SU-DHL-6 (cell line): ENCODE measurements around the gene EFHC2.

Experiments used
- H2AFZ ChIP-seq: fragments of 200-600 bp; sonication (generic); 2 replicates; pipeline ENCODE4 v1.6.1; 2014; ENCODE audit warnings: low read depth, mild to moderate bottlenecking, moderate library complexity, mixed read lengths, antibody characterized with exemption, low read length; ENCODE audit not compliant: severe bottlenecking
- H3F3A ChIP-seq: fragments of 200-600 bp; shearing (Covaris generic); 2 replicates; pipeline ENCODE4 v1.6.0; 2016; ENCODE audit warnings: antibody characterized with exemption, mild to moderate bottlenecking; ENCODE audit not compliant: insufficient read depth
- H3K27ac ChIP-seq: fragments of 200-600 bp; sonication (generic); 2 replicates; pipeline ENCODE4 v1.5.1; 2016; ENCODE audit warnings: low read depth, mild to moderate bottlenecking, low read length, moderate library complexity, mixed read lengths
- H3K27me3 ChIP-seq: fragments of 200-600 bp; sonication (generic), shearing (Covaris generic); 2 replicates; pipeline ENCODE4 v1.6.0; 2014; ENCODE audit warnings: mild to moderate bottlenecking, low read length
- H3K36me3 ChIP-seq: fragments of 200-600 bp; sonication (generic); 2 replicates; pipeline ENCODE4 v1.6.1; 2014; ENCODE audit warnings: mild to moderate bottlenecking, low read length, mixed read lengths
- H3K4me2 ChIP-seq: fragments of 300-600, 200-600 bp; shearing (Covaris generic), sonication (generic); 2 replicates; pipeline ENCODE4 v1.6.0; 2014; ENCODE audit warnings: low read length, low read depth, mild to moderate bottlenecking; ENCODE audit not compliant: poor library complexity, severe bottlenecking
- H3K4me3 ChIP-seq: fragments of 200-600 bp; sonication (generic); 2 replicates; pipeline ENCODE4 v1.5.1; 2014; ENCODE audit warnings: antibody characterized with exemption, low read length, mild to moderate bottlenecking, mixed read lengths; ENCODE audit not compliant: insufficient read depth, poor library complexity, severe bottlenecking
- H3K79me2 ChIP-seq: fragments of 200-600 bp; sonication (generic); 2 replicates; pipeline ENCODE4 v1.6.1; 2014; ENCODE audit warnings: mild to moderate bottlenecking, low read length, moderate library complexity; ENCODE audit not compliant: insufficient read depth
- H3K9ac ChIP-seq: fragments of 200-600 bp; sonication (generic); 2 replicates; pipeline ENCODE4 v1.7.0; 2014; ENCODE audit warnings: mild to moderate bottlenecking, low read length
- H3K9me2 ChIP-seq: fragments of 200-600 bp; sonication (generic); replicated peaks from 2 replicates; pipeline ENCODE4 v1.6.1; 2014; ENCODE audit warnings: low read length; ENCODE audit not compliant: insufficient read depth
- H3K9me3 ChIP-seq: fragments of 200-600 bp; sonication (generic); 2 replicates; pipeline ENCODE4 v1.6.1; 2014; ENCODE audit warnings: low read length, mixed read lengths; ENCODE audit not compliant: insufficient read depth
- H4K20me1 ChIP-seq: fragments of 200-600 bp; sonication (generic); 2 replicates; pipeline ENCODE4 v1.6.1; 2014; ENCODE audit warnings: low read depth, mild to moderate bottlenecking, antibody characterized with exemption, low read length, moderate library complexity, mixed read lengths
- EZH2phosphoT487 ChIP-seq: fragments of 200-600 bp; sonication (generic), shearing (Covaris generic); conservative IDR thresholded peaks from 2 replicates; pipeline ENCODE4 v1.6.1; 2018; ENCODE audit warnings: mild to moderate bottlenecking, antibody characterized with exemption, low read length, moderate library complexity, mixed read lengths
- TF ChIP-seq, protein P1 (sequence below): fragments of 200-600 bp; sonication (generic); IDR thresholded peaks from one replicate; pipeline ENCODE4 v1.5.1; 2017; ENCODE audit warnings: antibody characterized with exemption, mild to moderate bottlenecking, low read length, moderate library complexity; ENCODE audit not compliant: insufficient read depth, poor library complexity, severe bottlenecking

The EFHC2 gene

DNA sequence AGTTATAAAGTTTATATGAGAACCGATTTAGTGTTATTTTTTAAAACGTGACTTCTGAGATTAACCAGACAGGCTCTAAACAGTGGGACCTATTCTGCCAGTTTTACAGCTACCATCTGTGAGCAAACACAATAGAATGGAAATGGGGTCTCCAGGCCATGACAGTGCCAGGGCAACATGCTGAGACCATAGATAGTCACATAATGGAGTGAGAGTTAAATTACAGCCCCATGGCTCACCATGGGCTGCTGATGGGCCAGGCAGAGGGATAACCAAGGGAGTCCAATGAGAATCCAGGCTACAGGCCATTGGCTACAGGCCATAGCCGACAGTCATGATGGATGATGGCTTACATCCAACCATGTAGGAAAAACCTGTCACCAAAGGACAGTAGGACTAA is 186.7 kb downstream of the EFHC2 start:
- Histone ChIP-seq H3F3A (no peaks in the 10 kb centered on the region), H2AFZ (no peak overlapping the region), H3K9me3 (no peaks in the 10 kb centered on the region), H3K27me3 (no peaks in the 10 kb centered on the region), H3K36me3 (no peaks in the 10 kb centered on the region), H3K79me2 (no peaks in the 10 kb centered on the region), H3K4me2 (no peak overlapping the region), H3K9me2 (no peaks in the 10 kb centered on the region), H3K4me3 (no peak overlapping the region), H3K9ac (no peak overlapping the region), H4K20me1 (no peaks in the 10 kb centered on the region), H3K27ac (no peak overlapping the region)
- TF ChIP-seq, protein P1, sequence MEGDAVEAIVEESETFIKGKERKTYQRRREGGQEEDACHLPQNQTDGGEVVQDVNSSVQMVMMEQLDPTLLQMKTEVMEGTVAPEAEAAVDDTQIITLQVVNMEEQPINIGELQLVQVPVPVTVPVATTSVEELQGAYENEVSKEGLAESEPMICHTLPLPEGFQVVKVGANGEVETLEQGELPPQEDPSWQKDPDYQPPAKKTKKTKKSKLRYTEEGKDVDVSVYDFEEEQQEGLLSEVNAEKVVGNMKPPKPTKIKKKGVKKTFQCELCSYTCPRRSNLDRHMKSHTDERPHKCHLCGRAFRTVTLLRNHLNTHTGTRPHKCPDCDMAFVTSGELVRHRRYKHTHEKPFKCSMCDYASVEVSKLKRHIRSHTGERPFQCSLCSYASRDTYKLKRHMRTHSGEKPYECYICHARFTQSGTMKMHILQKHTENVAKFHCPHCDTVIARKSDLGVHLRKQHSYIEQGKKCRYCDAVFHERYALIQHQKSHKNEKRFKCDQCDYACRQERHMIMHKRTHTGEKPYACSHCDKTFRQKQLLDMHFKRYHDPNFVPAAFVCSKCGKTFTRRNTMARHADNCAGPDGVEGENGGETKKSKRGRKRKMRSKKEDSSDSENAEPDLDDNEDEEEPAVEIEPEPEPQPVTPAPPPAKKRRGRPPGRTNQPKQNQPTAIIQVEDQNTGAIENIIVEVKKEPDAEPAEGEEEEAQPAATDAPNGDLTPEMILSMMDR: no peak
- TF ChIP-seq EZH2phosphoT487: no peak

DNA sequence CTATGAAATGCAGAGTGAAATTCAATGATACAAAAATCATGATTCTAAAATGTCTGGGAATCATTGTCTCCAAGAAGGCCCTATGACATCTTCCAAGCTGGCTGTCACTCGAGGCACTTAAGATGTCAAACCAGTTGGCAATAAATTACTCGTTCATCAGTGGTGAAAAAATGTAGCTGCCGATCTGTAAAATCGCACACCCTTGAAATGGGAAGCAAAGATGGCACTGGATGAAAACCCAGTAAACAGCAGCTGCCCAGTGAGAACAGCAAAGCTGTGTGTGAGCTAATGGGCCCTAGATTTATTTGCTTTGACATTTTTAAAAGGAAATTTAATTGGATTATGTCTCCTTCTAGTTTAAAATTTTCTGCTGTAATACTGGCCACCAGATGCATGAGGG is 188.3 kb downstream of the EFHC2 start:
- no peak overlapping the region for H3K27ac ChIP-seq
- no peaks in the 10 kb centered on the region for H3K27me3 ChIP-seq
- no peak overlapping the region for H3K9ac ChIP-seq
- no peak overlapping the region for H3K4me3 ChIP-seq
- TF ChIP-seq, protein P1: no peak
- no peak for TF ChIP-seq EZH2phosphoT487
- H3K9me2 ChIP-seq: no peaks in the 10 kb centered on the region
- no peak overlapping the region for H3K4me2 ChIP-seq
- H3K36me3 ChIP-seq: no peaks in the 10 kb centered on the region
- no peaks in the 10 kb centered on the region for H3F3A ChIP-seq
- no peak overlapping the region for H2AFZ ChIP-seq
- no peaks in the 10 kb centered on the region for H4K20me1 ChIP-seq
- H3K79me2 ChIP-seq: no peaks in the 10 kb centered on the region
- no peaks in the 10 kb centered on the region for H3K9me3 ChIP-seq

DNA sequence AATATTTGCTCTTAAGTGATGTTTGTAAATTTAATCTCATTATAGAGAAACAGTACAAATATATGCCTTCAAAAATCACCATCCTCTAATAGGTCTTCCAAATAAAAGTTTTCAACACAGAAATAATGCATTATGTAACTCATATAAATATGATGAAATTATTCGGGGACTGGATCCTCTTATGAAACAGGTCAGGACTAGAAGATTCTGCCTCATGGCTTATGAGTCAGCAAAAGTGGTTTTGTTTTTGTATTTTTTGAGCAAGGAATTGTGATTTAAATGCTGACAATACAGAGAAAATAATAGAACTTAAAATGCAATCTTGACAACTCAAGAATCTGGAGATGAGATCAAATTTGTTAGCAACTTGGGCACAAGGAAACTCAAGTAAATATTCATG is 190.6 kb downstream of the EFHC2 start:
- no peak overlapping the region for H3K4me3 ChIP-seq
- no peaks in the 10 kb centered on the region for H3K9me3 ChIP-seq
- TF ChIP-seq EZH2phosphoT487: no peak
- TF ChIP-seq, protein P1: no peak
- no peaks in the 10 kb centered on the region for H3K79me2 ChIP-seq
- no peaks in the 10 kb centered on the region for H3F3A ChIP-seq
- H3K4me2 ChIP-seq: no peak overlapping the region
- no peaks in the 10 kb centered on the region for H4K20me1 ChIP-seq
- no peaks in the 10 kb centered on the region for H3K9me2 ChIP-seq
- H3K9ac ChIP-seq: no peak overlapping the region
- H3K27me3 ChIP-seq: no peaks in the 10 kb centered on the region
- H3K27ac ChIP-seq: no peak overlapping the region
- H3K36me3 ChIP-seq: no peaks in the 10 kb centered on the region
- no peak overlapping the region for H2AFZ ChIP-seq
